NCI-H187 treated with DMSO at 0.1 percent for 48 hours (cell line): ENCODE measurements around the gene EMC7.

Experiments
- DNase-seq: peaks from one replicate; lab custom pipeline; 2025; lab: John Stamatoyannopoulos, UW

Gene EMC7

GRCh38 chr15:34038023-34038870, 63.4 kb downstream of the EMC7 start:
- no peak for DNase-seq
